HepG2 (cell line): ENCODE results near the gene TDP2. TPM values are rescaled to one million over a fixed set of nuclear protein-coding genes. Genes with fewer than 3 reads are reported as not detected.
A peak's percentile ranks its signal among the peaks of the same experiment; 100 is the strongest.

Experiments used
- ATAC-seq: fragments of 200-7000 bp; cut with Tn5 transposase; 3 replicates; pipeline ENCODE4 v1.9.1; 2020; ENCODE audit warnings: mild to moderate bottlenecking, moderate library complexity
- BruUV-seq: library from RNA; stranded (reverse); fragments of 400-500 nt; replicated peaks from 2 replicates; lab custom pipeline; 2021; lab: Mats Ljungman, UMichigan
- CTCF ChIA-PET: fragments of 300-600 bp; formaldehyde crosslinking; extraction: SDS; loops from one replicate; lab custom pipeline; 2021; ENCODE audit warnings: low total read pairs, inconsistent platforms, low intra/inter-chr PET ratio; lab: Yijun Ruan, JAX
- POLR2A ChIA-PET: fragments of 350-600 bp; sonication (Branson Sonifier 250); formaldehyde crosslinking; loops from one replicate; lab custom pipeline; 2020; ENCODE audit warnings: antibody characterized with exemption, inconsistent platforms; lab: Yijun Ruan, JAX
- DNase-seq: peaks from one replicate; pipeline ENCODE4 v3.0.0-alpha.2; 2015; ENCODE audit warnings: low spot score
- FAIRE-seq: peaks from 3 replicates; lab custom pipeline; 2011; peaks lifted over from hg19 to GRCh38; lab: Jason Lieb, UNC
- H2AFZ ChIP-seq: one replicate; pipeline ENCODE4 v1.6.1; 2011; ENCODE audit warnings: low read length, inconsistent platforms
- H3K27ac ChIP-seq: fragments of 300-600 bp; 3 replicates; pipeline ENCODE4 v1.8.0; 2011; ENCODE audit warnings: mixed run types, mild to moderate bottlenecking, mixed read lengths, low read length, inconsistent platforms; ENCODE audit not compliant: insufficient read depth; ENCODE audit errors: extremely low read length
- H3K27me3 ChIP-seq, 2 experiments: fragments of 200-600 bp in 1 of 2; 2 replicates in 1 of 2; 3 replicates in 1 of 2; pipeline versions ENCODE4 v1.6.0 to v1.8.0; 2011; ENCODE audit warnings: low read length in 2 of 2, mild to moderate bottlenecking in 2 of 2, moderate library complexity in 2 of 2, inconsistent platforms in 1 of 2; ENCODE audit not compliant: insufficient read depth in 2 of 2, control insufficient read depth in 1 of 2
- H3K36me3 ChIP-seq, 2 experiments: fragments of 200-600 bp in 1 of 2; replicated peaks in 1 of 2; 2 replicates in 1 of 2; 3 replicates in 1 of 2; pipeline versions ENCODE4 v1.5.1 to v1.8.0; 2011; ENCODE audit warnings: low read length in 2 of 2, inconsistent platforms in 1 of 2; ENCODE audit not compliant: insufficient read depth in 2 of 2, control insufficient read depth in 1 of 2
- H3K4me1 ChIP-seq: 2 replicates; pipeline ENCODE4 v1.5.1; 2012; ENCODE audit warnings: low read length, inconsistent platforms; ENCODE audit not compliant: insufficient read depth
- H3K4me2 ChIP-seq: 2 replicates; pipeline ENCODE4 v1.6.0; 2011; ENCODE audit warnings: low read depth, low read length, inconsistent platforms
- H3K4me3 ChIP-seq, 3 experiments: fragments of 200-600 bp in 1 of 3; sonication (generic), shearing (Covaris generic) in 1 of 3; replicated peaks in 1 of 3; 2 replicates each; pipeline ENCODE4 v1.5.1; 2011 to 2016; ENCODE audit warnings: low read length in 3 of 3, inconsistent platforms in 2 of 3, low read depth in 2 of 3, mild to moderate bottlenecking in 2 of 3, control low read depth in 1 of 3, mixed read lengths in 1 of 3; ENCODE audit not compliant: insufficient read depth in 1 of 3
- H3K79me2 ChIP-seq: one replicate; pipeline ENCODE4 v1.6.1; 2011; ENCODE audit warnings: low read length, inconsistent platforms; ENCODE audit not compliant: insufficient read depth
- H3K9ac ChIP-seq: 2 replicates; pipeline ENCODE4 v1.6.0; 2011; ENCODE audit warnings: mild to moderate bottlenecking, low read depth, low read length, inconsistent platforms; ENCODE audit not compliant: insufficient read depth
- H3K9me3 ChIP-seq: 2 replicates; pipeline ENCODE4 v1.5.1; 2012; ENCODE audit warnings: mild to moderate bottlenecking, low read length
- H4K20me1 ChIP-seq: 2 replicates; pipeline ENCODE4 v1.6.0; 2011; ENCODE audit warnings: inconsistent platforms, mild to moderate bottlenecking, low read length, moderate library complexity; ENCODE audit not compliant: insufficient read depth
- JARID2 ChIP-seq: sonication (generic); formaldehyde crosslinking; IDR thresholded peaks from 2 replicates; pipeline ENCODE4 v1.8.1; 2023; ENCODE audit warnings: missing genetic modification reagents, inconsistent platforms; ENCODE audit not compliant: insufficient replicate concordance
- MXD3 ChIP-seq: IDR thresholded peaks from 2 replicates; pipeline ENCODE4 v1.6.1; 2016; ENCODE audit warnings: mild to moderate bottlenecking, missing biosample characterization, missing genetic modification reagents
- SNAPC5 ChIP-seq: sonication (generic); formaldehyde crosslinking; IDR thresholded peaks from 2 replicates; pipeline ENCODE4 v1.8.1; 2023; ENCODE audit warnings: mild to moderate bottlenecking, missing genetic modification reagents, borderline replicate concordance
- ZNF335 ChIP-seq: sonication (generic); formaldehyde crosslinking; IDR thresholded peaks from 2 replicates; pipeline ENCODE4 v1.4.0; 2020; ENCODE audit warnings: missing genetic modification reagents
- ZNF343 ChIP-seq: sonication (generic); formaldehyde crosslinking; IDR thresholded peaks from 2 replicates; pipeline ENCODE4 v1.4.0; 2020; ENCODE audit warnings: mild to moderate bottlenecking, missing genetic modification reagents
- ZNF574 ChIP-seq: sonication (generic); formaldehyde crosslinking; IDR thresholded peaks from 2 replicates; pipeline ENCODE4 v1.4.0; 2020; ENCODE audit warnings: missing genetic modification reagents
- WGBS: methylation state at CpG from one replicate; pipeline ENCODE4 v1.1.6; 2017; ENCODE audit warnings: low lambda C conversion rate; 5-methylcytosine and 5-hydroxymethylcytosine counted together
- in situ Hi-C: cut with HindIII; loops from 2 replicates; pipeline ENCODE4 v1.10.0; 2017; ENCODE audit warnings: low pct_unique_long_range_greater_than_20kb; ENCODE audit not compliant: extremely low pct_ligation_motif_present
- intact Hi-C: fragments of 100-400 bp; cut with micrococcal nuclease; formaldehyde crosslinking; loops from one replicate; pipeline ENCODE4 v1.10.0; 2022; ENCODE audit not compliant: unreplicated experiment
- polyA plus RNA-seq, 8 experiments: library from polyadenylated mRNA; depleted of rRNA in 3 of 8; stranded (reverse) in 7 of 8; unstranded in 1 of 8; fragments of >200 nt; fragmentation: Illumina TruSeq in 4 of 8; extraction: Trizol in 4 of 8; gene quantifications; 2 replicates each; pipeline versions ENCODE4 v1.2.1 to v1.2.3, GENCODE V29; 2011 to 2016; ENCODE audit warnings: low read depth in 4 of 8, missing spikeins in 1 of 8, mixed read lengths in 1 of 8; ENCODE audit not compliant: insufficient read depth in 1 of 8
- total RNA-seq, 5 experiments: library from RNA; depleted of rRNA; stranded (reverse); fragments of >200 nt; fragmentation: Illumina TruSeq; extraction: Trizol; gene quantifications; 2 replicates each; pipeline ENCODE4 v1.2.3, GENCODE V29; 2016; ENCODE audit warnings: low read depth in 1 of 5

Gene TDP2
- total and polyA plus RNA-seq, 2 of the 13 experiments (the other 11 are each of a cell fraction or from before 2014, with no cell fraction given) = 30.5 to 42.6 TPM

- Histone ChIP-seq H3K27me3 (0 out of 5 replicates have a peak, but pooled peaks cover 0 to 6% of the 10 kb centered on the region in 2 experiments), H3K36me3 (peaks cover 2 to 4% of the 10 kb centered on the region in 2 experiments; a peak in 4 of 5 replicates), H4K20me1 (no peaks in the 10 kb centered on the region), H3K4me3 (peak overlapping the region in 2 of 3 experiments; percentile 75 to 89; a peak in 3 of 6 replicates), H3K4me1 (peaks cover 29% of the 10 kb centered on the region), H3K4me2 (peak overlapping the region; percentile 99), H3K9me3 (no peaks in the 10 kb centered on the region), H3K9ac (no peak overlapping the region), H3K27ac (no peak overlapping the region), H3K79me2 (no peaks in the 10 kb centered on the region), H2AFZ (peak overlapping the region; percentile 76)
- FAIRE-seq = no peak
- in situ Hi-C loops = no loop called here
- ChIA-PET CTCF (no interaction called here), POLR2A (interaction anchor here (1.2 to 1.8 kb wide), 3 partner anchors 12 to 71 kb away, joined by 3 to 10 read pairs (median 4); partner anchors contain the start of genes ACOT13 and TDP2)
- 78% methylated on average over 8 of the region's 8 CpGs for WGBS
- intact Hi-C loops = loop anchor here (1.0 to 5.0 kb wide), 2 partner anchors 18 to 64 kb away; no protein-coding TSS in a partner anchor
- no peak for ATAC-seq
- TF ChIP-seq SNAPC5 (CRISPR knock-in tag) = no peak
- no peak for TF ChIP-seq JARID2 (CRISPR knock-in tag)
- TF ChIP-seq ZNF335 (CRISPR knock-in tag) = no peak
- TF ChIP-seq ZNF343 (CRISPR knock-in tag) = 0 out of 2 replicates have a peak, but pooled peaks have one; percentile 5
- no peak for DNase-seq
- BruUV-seq = no TSS peak
Observed at GRCh38 chr6:24646771-24647170, 19.9 kb downstream of the TDP2 start.

GRCh38 chr6:24644377-24644776 is 22.3 kb downstream of the TDP2 start:
- H3K4me1 ChIP-seq = peaks cover 29% of the 10 kb centered on the region
- TF ChIP-seq ZNF574 (CRISPR knock-in tag) (no peak), MXD3 (CRISPR knock-in tag) (no peak)
- H3K27me3 ChIP-seq = peaks cover 0 to 6% of the 10 kb centered on the region in 2 experiments; a peak in 1 of 5 replicates
- DNase-seq (no peak), FAIRE-seq (no peak), ATAC-seq (no peak)
- ChIA-PET POLR2A (no interaction called here), CTCF (interaction anchor here (0.6 kb wide), 1 partner anchor 1362 kb away, joined by 3 read pairs; no protein-coding TSS in a partner anchor)
- no peak overlapping the region for H3K9ac ChIP-seq
- H3K9me3 ChIP-seq = no peaks in the 10 kb centered on the region
- H4K20me1 ChIP-seq = no peaks in the 10 kb centered on the region
- H3K36me3 ChIP-seq = no peaks in the 10 kb centered on the region
- WGBS = 3% methylated on average over 4 of the region's 4 CpGs
- H3K27ac ChIP-seq = no peak overlapping the region
- no peak overlapping the region for H3K4me2 ChIP-seq
- H3K79me2 ChIP-seq = no peaks in the 10 kb centered on the region
- no peak overlapping the region for H3K4me3 ChIP-seq
- intact Hi-C loops (no loop called here), in situ Hi-C loops (no loop called here)
- no peak overlapping the region for H2AFZ ChIP-seq
- no TSS peak for BruUV-seq
